Lower lobe of right lung (tissue), 2 donors: Measurements from ENCODE around the gene SIAH1. TPM values are rescaled to one million over a fixed set of nuclear protein-coding genes. Genes with fewer than 3 reads are reported as not detected.

Source experiments
- ATAC-seq, 2 donors: fragments of 200-7000 bp; cut with Tn5 transposase; one replicate each; pipeline ENCODE4 v1.9.1; 2020 to 2022; ENCODE audit warnings: mild to moderate bottlenecking in 2 of 2, moderate library complexity in 2 of 2
- DNase-seq: peaks from one replicate; pipeline ENCODE4 v3.0.0-alpha.2; 2020
- H3K27ac ChIP-seq: fragments of 200-600 bp; one replicate; pipeline ENCODE4 v1.8.0; 2022
- H3K27me3 ChIP-seq: fragments of 200-600 bp; one replicate; pipeline ENCODE4 v1.8.0; 2022; ENCODE audit warnings: low read depth
- H3K36me3 ChIP-seq: fragments of 200-600 bp; one replicate; pipeline ENCODE4 v1.8.0; 2022; ENCODE audit warnings: mild to moderate bottlenecking
- H3K4me1 ChIP-seq: fragments of 200-600 bp; one replicate; pipeline ENCODE4 v1.8.0; 2022
- H3K4me3 ChIP-seq: fragments of 200-600 bp; one replicate; pipeline ENCODE4 v1.8.0; 2022; ENCODE audit warnings: mild to moderate bottlenecking
- H3K9me3 ChIP-seq: fragments of 200-600 bp; one replicate; pipeline ENCODE4 v1.8.0; 2022
- CTCF ChIP-seq: fragments of 200-600 bp; IDR thresholded peaks from one replicate; pipeline ENCODE4 v1.8.0; 2022; ENCODE audit warnings: antibody characterized with exemption, mild to moderate bottlenecking
- intact Hi-C: fragments of 100-400 bp; cut with DNase I; formaldehyde crosslinking; loops from one replicate; pipeline ENCODE4 v1.11.0; 2022
- total RNA-seq: library from RNA; stranded (reverse); fragmentation: NEBNext Ultra II Directional; extraction: Animal tissue kit (Norgen Biotek cat#: 25700); gene quantifications from one replicate; pipeline ENCODE4 v1.2.1, GENCODE V29; 2021
- donor health status: DM: no; HTN: yes; CAD: no; lungs with severe emphysema.

Gene SIAH1
- total RNA-seq, 1 donor from 2014 or later = 24.4 TPM

GRCh38 chr16:48342591-48342990 lies 42.6 kb downstream of the SIAH1 start:
- ATAC-seq = no peak
- peaks cover 58% of the 10 kb centered on the region for H3K36me3 ChIP-seq

GRCh38 chr16:48340054-48340453 lies 45.2 kb downstream of the SIAH1 start:
- H3K36me3 ChIP-seq = peaks cover 68% of the 10 kb centered on the region
- no peak for ATAC-seq
- DNase-seq = no peak
- H3K4me3 ChIP-seq = no peak overlapping the region
- no peaks in the 10 kb centered on the region for H3K9me3 ChIP-seq
- TF ChIP-seq CTCF = no peak
- no peaks in the 10 kb centered on the region for H3K27me3 ChIP-seq
- peaks cover 9% of the 10 kb centered on the region for H3K4me1 ChIP-seq
- no peak overlapping the region for H3K27ac ChIP-seq
- intact Hi-C loops = no loop called here

More at GRCh38 chr16:48342591-48342990, 42.6 kb downstream of the SIAH1 start:
- DNase-seq = no peak
- H3K4me3 ChIP-seq = no peak overlapping the region
- H3K9me3 ChIP-seq = no peaks in the 10 kb centered on the region
- no peaks in the 10 kb centered on the region for H3K27me3 ChIP-seq
- H3K4me1 ChIP-seq = no peaks in the 10 kb centered on the region
- no peak for TF ChIP-seq CTCF
- intact Hi-C loops = no loop called here
- H3K27ac ChIP-seq = no peak overlapping the region

- Histone ChIP-seq H3K9me3 (no peaks in the 10 kb centered on the region), H3K36me3 (peaks cover 48% of the 10 kb centered on the region), H3K4me3 (no peak overlapping the region), H3K4me1 (peaks cover 9% of the 10 kb centered on the region), H3K27ac (no peak overlapping the region), H3K27me3 (no peaks in the 10 kb centered on the region)
- no peak for ATAC-seq
- intact Hi-C loops = no loop called here
- no peak for DNase-seq
- no peak for TF ChIP-seq CTCF
Observed at GRCh38 chr16:48335961-48336360, 49.3 kb downstream of the SIAH1 start.

- peaks cover 38% of the 10 kb centered on the region for H3K36me3 ChIP-seq
- no peak for ATAC-seq
- DNase-seq = no peak
Observed at GRCh38 chr16:48334325-48334724, 50.9 kb downstream of the SIAH1 start.

GRCh38 chr16:48332978-48333377 lies 52.2 kb downstream of the SIAH1 start:
- intact Hi-C loops = no loop called here
- Histone ChIP-seq H3K9me3 (no peaks in the 10 kb centered on the region), H3K27me3 (no peaks in the 10 kb centered on the region), H3K27ac (no peak overlapping the region), H3K4me3 (no peak overlapping the region), H3K4me1 (peaks cover 9% of the 10 kb centered on the region), H3K36me3 (peaks cover 38% of the 10 kb centered on the region)
- no peak for TF ChIP-seq CTCF
- no peak for DNase-seq
- ATAC-seq = no peak

More at GRCh38 chr16:48334325-48334724, 50.9 kb downstream of the SIAH1 start:
- Histone ChIP-seq H3K4me3 (no peak overlapping the region), H3K27me3 (no peaks in the 10 kb centered on the region), H3K4me1 (peaks cover 9% of the 10 kb centered on the region), H3K9me3 (no peaks in the 10 kb centered on the region), H3K27ac (no peak overlapping the region)
- intact Hi-C loops = no loop called here
- TF ChIP-seq CTCF = no peak

- intact Hi-C loops = no loop called here
- peaks cover 4% of the 10 kb centered on the region for H3K4me1 ChIP-seq
Observed at GRCh38 chr16:48330841-48331192, 54.4 kb downstream of the SIAH1 start.

More at GRCh38 chr16:48330841-48331192, 54.4 kb downstream of the SIAH1 start:
- no peaks in the 10 kb centered on the region for H3K27me3 ChIP-seq
- peaks cover 22% of the 10 kb centered on the region for H3K36me3 ChIP-seq
- DNase-seq (no peak), ATAC-seq (peak; percentile 65 to 72)
- H3K9me3 ChIP-seq = no peaks in the 10 kb centered on the region
- H3K4me3 ChIP-seq = no peak overlapping the region
- TF ChIP-seq CTCF = no peak
- H3K27ac ChIP-seq = no peak overlapping the region
